DND-41 (cell line): ENCODE data around the gene SRSF9.

Source experiments
- CTCF ChIP-seq: IDR thresholded peaks from 2 replicates; pipeline ENCODE4 v1.5.1; 2012; ENCODE audit warnings: borderline replicate concordance, low read length, moderate library complexity, mild to moderate bottlenecking; ENCODE audit not compliant: poor library complexity, severe bottlenecking; ENCODE audit errors: extremely low read depth
- EZH2 ChIP-seq: IDR thresholded peaks from 3 replicates; pipeline ENCODE4 v1.6.1; 2012; ENCODE audit warnings: borderline replicate concordance, low read depth, mild to moderate bottlenecking, moderate library complexity, low read length, inconsistent platforms; ENCODE audit not compliant: severe bottlenecking

- TF ChIP-seq EZH2 (no peak), CTCF (no peak)
Measured at GRCh38 chr12:120500581-120500980, 31.0 kb upstream of the SRSF9 start.
